GM18861 (cell line): ENCODE results near the gene ALOXE3.

ENCODE experiments used
- ATAC-seq: cut with Tn5 transposase; IDR thresholded peaks from one replicate; pipeline ENCODE4 v1.9.1; 2021; ENCODE audit not compliant: unreplicated experiment

ALOXE3 gene

GRCh38 chr17:8142887-8143580 is 24.7 kb upstream of the ALOXE3 start:
- ATAC-seq, result no peak

DNA sequence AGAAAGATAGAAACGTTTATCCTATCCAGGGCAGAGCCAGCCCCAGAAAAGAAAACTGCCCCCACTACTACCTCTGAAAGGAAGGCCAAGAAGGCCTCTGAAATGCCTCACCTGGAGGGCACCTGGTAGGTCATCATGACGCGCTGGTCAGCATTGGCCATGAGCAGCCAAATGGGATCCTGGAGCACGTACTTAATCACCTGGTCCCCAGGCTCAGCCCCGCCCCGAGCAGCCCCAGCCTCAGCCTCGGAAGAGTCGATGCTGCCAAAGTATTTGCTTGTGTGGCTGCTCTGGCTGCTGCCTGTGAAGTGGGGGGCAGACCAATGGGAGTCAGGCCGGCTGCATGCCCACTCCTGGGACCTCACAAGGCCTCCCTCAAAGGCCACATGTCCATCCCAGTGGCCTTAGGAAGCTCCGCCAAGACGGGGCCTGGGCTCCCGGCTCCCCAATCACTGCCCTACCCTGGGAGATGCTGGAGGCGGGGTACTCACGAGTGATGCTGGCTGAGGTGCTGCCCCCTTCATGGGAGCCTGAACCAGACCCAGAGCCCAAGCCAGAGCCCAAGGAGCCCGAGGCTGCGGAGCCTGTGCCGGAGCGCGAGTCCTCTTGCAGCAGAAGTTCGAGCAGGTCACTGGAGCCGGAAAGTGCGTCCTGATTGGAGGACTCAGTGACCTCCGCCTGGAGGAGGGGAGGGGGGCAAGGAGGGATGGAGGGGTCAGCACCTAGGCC is 24.0 kb upstream of the ALOXE3 start:
- ATAC-seq, result no peak

GRCh38 chr17:8141741-8142140 is 23.4 kb upstream of the ALOXE3 start:
- no peak for ATAC-seq

DNA sequence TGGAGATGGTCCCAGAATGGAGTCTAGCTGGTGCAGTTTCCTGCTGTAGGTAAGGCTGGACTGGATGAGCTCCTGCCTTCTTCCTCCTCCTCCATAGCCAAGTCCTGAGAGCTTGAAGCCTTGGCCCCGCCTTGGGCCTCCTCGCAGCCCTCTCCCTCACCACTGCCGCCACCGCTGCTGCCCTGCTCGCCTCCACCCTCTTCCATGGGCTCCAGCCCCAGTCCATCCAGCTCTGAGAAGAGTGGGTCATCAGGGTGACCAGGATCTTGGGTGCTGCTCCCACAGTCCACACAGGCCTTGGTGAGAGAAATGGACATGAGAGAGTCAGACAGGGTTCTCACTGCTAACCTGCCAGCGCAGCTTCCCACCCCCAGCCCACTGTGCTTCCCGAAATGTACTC is 22.7 kb upstream of the ALOXE3 start:
- no peak for ATAC-seq

- ATAC-seq, result no peak
Measured at GRCh38 chr17:8140065-8141029, 22.0 kb upstream of the ALOXE3 start.

GRCh38 chr17:8138672-8139371 is 20.5 kb upstream of the ALOXE3 start:
- peak; percentile 68 for ATAC-seq

- ATAC-seq, result no peak
Measured at GRCh38 chr17:8138374-8138671, 20.0 kb upstream of the ALOXE3 start.

DNA sequence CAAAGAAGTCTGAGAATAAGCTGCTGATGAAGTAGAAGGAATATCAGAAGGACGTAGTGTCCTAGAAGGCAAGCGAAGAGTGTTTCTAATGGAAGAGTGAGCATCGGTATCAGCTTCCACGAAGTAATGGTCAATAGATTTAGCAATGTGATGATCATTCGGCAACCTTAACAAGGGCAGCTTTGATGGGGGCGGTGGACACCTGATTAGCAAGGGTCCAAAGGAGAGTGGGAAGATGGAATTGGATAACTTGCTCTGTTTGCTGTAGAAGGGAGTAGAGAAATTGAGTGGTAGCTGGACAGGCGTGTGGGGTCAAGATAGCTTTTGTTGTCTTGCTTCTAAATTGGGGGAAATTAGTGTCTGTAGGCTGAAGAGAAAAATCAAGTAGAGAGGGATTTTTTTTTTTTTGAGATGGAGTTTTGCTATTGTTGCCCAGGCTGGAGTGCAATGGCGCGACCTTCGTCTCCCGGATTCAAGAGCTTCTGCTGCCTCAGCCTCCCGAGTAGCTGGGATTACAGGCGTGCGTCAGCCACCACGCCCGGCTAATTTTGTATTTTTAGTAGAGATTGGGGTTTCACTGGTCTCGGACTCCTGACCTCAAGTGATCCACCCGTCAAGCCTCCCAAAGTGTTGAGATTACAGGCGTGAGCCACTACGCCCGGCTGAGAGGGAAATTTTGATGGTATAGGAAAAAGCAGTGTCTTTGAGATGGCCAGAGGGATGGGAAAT is 19.5 kb upstream of the ALOXE3 start:
- ATAC-seq, result no peak

GRCh38 chr17:8133941-8134340 is 15.6 kb upstream of the ALOXE3 start:
- ATAC-seq, result no peak

- ATAC-seq, result no peak
Measured at GRCh38 chr17:8133399-8133798, 15.1 kb upstream of the ALOXE3 start.

DNA sequence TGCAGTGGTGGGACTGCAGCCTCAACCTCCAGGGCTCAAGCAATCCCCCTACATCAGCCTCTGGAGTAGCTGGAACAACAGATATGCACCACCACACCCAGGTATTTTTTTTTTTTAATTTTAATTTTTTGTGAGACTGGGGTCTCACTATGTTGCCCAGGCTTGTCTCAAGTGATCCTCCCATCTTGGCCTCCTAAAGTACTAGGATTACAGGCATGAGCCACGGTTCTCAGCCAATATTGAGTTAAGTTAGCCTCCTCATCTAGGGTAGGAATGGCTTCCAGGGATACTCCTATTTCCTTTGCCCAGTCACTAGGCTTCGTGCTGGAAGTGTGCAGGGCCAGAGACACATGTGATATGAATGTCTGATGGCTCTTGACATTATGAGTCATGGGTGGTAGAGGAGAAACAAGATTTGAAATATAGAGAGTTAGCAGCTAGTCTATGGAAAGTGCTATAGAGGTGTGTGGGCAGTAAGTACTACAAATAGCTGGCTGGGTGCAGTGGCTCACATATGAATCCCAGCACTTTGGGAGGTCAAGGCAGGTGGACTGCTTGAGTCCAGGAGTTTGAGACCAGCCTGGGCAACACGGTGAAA is 13.6 kb upstream of the ALOXE3 start:
- ATAC-seq, result no peak

DNA sequence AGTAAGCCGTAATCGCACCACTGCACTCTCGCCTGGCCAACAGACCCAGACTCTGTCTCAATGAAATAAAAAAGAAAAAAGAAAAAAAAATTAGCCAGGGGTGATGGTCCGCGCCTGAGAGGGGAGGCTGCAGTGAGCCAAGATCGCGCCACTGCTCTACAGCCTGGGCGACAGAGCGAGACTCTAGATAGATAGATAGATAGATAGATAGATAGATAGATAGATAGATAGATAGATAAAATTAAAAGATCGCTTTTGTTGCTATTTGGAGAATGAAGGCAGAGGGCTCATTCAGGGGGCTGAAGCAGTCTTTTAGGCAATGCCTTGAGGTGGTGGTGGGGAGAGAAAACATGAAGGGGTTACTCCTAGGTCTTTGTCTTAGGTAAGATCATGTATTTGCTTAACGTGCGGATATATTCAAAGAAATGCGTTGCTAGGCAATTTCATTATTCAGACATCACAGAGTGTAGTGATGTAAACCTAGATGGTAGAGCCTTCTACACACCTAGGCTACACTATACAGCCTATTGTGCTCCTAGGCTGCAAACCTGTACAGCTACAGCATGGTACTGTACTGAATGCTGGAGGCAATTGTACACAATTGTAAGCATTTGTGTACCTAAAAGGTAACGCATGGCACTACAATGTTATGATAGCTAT is 9.9 kb upstream of the ALOXE3 start:
- ATAC-seq, result no peak

- ATAC-seq, result no peak
Measured at GRCh38 chr17:8126491-8127066, 8.3 kb upstream of the ALOXE3 start.

DNA sequence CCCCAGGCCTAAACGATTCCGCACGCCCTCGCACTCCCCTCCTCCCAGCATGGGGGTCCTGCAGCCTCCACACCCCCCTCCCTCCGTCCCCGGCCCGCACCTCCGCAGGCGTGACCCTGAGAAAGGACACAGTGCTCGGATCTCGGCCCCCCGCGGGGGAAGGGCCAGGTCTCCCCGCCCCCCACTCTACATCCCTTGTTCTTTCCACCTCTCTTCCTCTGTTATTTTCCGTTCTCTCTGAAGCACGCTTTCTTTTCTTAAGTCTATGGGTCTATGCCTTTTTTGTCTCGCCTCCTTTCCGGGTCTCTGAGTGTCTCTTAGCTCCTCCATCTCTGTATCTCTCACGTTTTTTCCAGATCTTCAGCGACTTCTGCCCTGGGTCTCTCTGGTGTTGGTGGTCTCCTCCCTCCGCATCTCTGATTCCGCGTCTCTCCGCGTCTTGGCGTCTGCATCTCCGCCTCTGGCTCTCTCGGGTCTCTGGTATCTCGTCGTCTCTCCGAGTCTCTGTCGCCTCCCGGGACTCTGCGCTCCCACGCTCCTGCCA is 7.7 kb upstream of the ALOXE3 start:
- ATAC-seq, result no peak

DNA sequence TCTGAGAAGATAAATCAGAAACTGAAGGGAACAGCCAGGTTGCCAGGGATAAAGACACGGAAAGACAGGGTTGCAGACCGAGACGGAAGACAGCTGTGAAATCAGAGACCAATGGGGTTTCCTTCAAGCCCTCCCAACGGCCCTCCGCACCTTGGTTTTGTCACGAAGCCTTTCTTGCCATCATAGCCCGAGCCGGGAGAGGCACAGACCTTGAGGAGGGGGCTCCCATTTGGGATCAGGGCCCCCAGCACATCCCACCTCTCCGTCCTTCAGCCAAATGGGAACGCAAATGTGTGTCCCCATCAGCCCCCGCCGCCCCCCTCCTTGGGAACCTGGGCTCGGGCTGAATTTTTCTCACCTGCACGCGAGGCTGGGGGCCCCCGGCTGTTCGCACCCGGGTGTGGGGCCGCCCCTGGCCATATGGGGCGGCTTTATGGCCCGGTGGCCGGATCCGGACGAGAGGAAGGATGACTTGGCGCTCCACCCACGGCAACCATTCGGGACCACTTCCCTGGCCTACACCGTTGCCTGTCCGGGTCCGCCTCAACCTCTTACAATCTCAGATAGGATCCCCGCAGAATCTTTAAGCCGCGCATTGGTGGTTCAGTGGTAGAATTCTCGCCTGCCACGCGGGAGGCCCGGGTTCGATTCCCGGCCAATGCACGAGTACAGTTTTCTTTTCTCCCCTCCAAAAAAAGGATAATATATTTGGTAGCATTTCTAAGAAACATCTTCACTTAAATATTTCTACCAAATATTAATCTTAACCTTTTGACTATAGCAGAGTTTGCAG is 7.0 kb upstream of the ALOXE3 start:
- ATAC-seq, result no peak

DNA sequence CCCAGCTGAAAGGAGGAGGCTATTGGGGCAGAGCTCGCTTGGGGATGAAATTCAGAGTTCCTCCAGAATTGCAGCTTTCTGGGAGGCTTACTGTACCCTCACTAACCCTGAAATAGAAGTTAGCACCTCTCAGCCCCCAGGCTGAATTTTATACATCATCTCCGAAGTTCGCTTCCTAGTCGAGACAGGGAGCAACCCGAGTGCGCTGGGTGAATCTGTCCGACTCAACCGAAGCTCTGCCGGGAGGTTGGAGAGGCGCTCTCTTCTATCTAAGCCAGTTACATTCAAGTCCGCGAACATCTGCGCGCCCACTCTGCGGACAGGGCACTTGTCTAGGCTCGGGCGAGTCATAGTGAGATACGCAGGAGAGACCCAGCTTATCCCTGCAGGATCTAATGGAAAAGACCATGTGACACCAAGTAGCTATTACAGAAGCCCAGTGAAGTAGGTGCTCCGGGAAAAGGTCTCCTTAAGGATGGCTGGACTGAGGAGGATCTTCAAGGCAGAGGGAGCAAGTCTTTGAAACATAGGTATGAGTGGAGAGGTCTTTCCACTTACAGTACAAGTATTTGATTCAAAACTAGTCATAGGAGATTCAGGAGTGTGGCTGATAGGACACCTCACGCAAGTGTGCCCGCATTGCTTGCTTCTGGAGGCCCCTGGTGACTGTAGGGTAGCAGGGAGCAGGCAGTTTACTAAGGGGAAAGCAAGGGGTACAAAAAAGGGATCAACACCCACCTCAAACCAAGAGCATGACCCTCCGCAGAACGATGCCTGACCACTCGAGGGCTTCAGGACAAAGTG is 6.2 kb upstream of the ALOXE3 start:
- ATAC-seq, result no peak

GRCh38 chr17:8123695-8124349 is 5.5 kb upstream of the ALOXE3 start, which contains the start of gene HES7:
HES7 (minus strand) TSS chr17:8124106; CDS start chr17:8124084, 22 bp downstream.
- no peak for ATAC-seq
